LNCAP (cell line): ENCODE results near the gene C1QTNF6.

ENCODE experiments used
- CTCF ChIP-seq: fragments of 450-650 bp; IDR thresholded peaks from 2 replicates; pipeline ENCODE4 v1.5.1; 2017; ENCODE audit warnings: mild to moderate bottlenecking

C1QTNF6 gene

GRCh38 chr22:37187891-37188761 is at the start of gene C1QTNF6:
C1QTNF6 (minus strand) TSS chr22:37188247; CDS start chr22:37188213, 34 bp downstream.
- TF ChIP-seq CTCF = no peak

- no peak for TF ChIP-seq CTCF
Measured at GRCh38 chr22:37235897-37236607, 48.0 kb upstream of the C1QTNF6 start.

GRCh38 chr22:37234736-37235711 is 47.0 kb upstream of the C1QTNF6 start:
- no peak for TF ChIP-seq CTCF

GRCh38 chr22:37233751-37234631 is 45.9 kb upstream of the C1QTNF6 start:
- no peak for TF ChIP-seq CTCF

GRCh38 chr22:37232140-37232998 is 44.3 kb upstream of the C1QTNF6 start:
- TF ChIP-seq CTCF = no peak

- TF ChIP-seq CTCF = no peak
Measured at GRCh38 chr22:37231406-37232139, 43.5 kb upstream of the C1QTNF6 start.
